Subcutaneous abdominal adipose tissue (tissue), 5 donors: ENCODE results near the gene VAV2.

Experiments used
- H3K27ac ChIP-seq: one replicate; pipeline ENCODE4 v1.7.0; 2013; ENCODE audit warnings: low read depth, mild to moderate bottlenecking, inconsistent platforms, low read length, moderate library complexity
- H3K27me3 ChIP-seq, 5 donors: one replicate each; pipeline ENCODE4 v1.7.0; 2013; ENCODE audit warnings: low read length in 5 of 5, inconsistent platforms in 1 of 5; ENCODE audit not compliant: control insufficient read depth in 5 of 5, insufficient read depth in 4 of 5
- H3K36me3 ChIP-seq, 5 donors: one replicate each; pipeline ENCODE4 v1.7.0; 2013; ENCODE audit warnings: low read length in 5 of 5; ENCODE audit not compliant: control insufficient read depth in 5 of 5, insufficient read depth in 5 of 5
- H3K4me1 ChIP-seq, 5 donors: one replicate each; pipeline ENCODE4 v1.7.0; 2013; ENCODE audit warnings: low read length in 5 of 5, mild to moderate bottlenecking in 3 of 5, moderate library complexity in 1 of 5; ENCODE audit not compliant: control insufficient read depth in 5 of 5, insufficient read depth in 5 of 5
- H3K4me3 ChIP-seq, 5 donors: one replicate each; pipeline ENCODE4 v1.7.0; 2013; ENCODE audit warnings: low read length in 5 of 5, low read depth in 1 of 5
- H3K9ac ChIP-seq, 5 donors: one replicate each; pipeline ENCODE4 v1.7.0; 2013; ENCODE audit warnings: low read length in 5 of 5, mild to moderate bottlenecking in 4 of 5, moderate library complexity in 3 of 5
- H3K9me3 ChIP-seq, 5 donors: one replicate each; pipeline ENCODE4 v1.7.0; 2013; ENCODE audit warnings: low read length in 5 of 5; ENCODE audit not compliant: control insufficient read depth in 5 of 5
- donor health status: healthy.
- donor health status: healthy.
- donor health status: healthy.
- donor health status: healthy.
- donor health status: healthy.

VAV2 gene

GRCh38 chr9:133824106-133824801 is 167.9 kb downstream of the VAV2 start:
- Histone ChIP-seq H3K4me3 (no peak overlapping the region), H3K27me3 (no peaks in the 10 kb centered on the region), H3K9ac (no peak overlapping the region), H3K4me1 (peaks cover 0 to 2% (median 0%) of the 10 kb centered on the region in 5 donors), H3K9me3 (no peaks in the 10 kb centered on the region), H3K36me3 (no peaks in the 10 kb centered on the region), H3K27ac (no peak overlapping the region)

- Histone ChIP-seq H3K36me3 (no peaks in the 10 kb centered on the region), H3K9ac (no peak overlapping the region), H3K4me1 (peaks cover 0 to 2% (median 0%) of the 10 kb centered on the region in 5 donors), H3K27ac (no peak overlapping the region), H3K27me3 (no peaks in the 10 kb centered on the region), H3K9me3 (no peaks in the 10 kb centered on the region), H3K4me3 (no peak overlapping the region)
Observed at GRCh38 chr9:133823189-133824105, 168.7 kb downstream of the VAV2 start.

- H3K36me3 ChIP-seq = no peaks in the 10 kb centered on the region
- no peak overlapping the region for H3K9ac ChIP-seq
- H3K27me3 ChIP-seq = no peaks in the 10 kb centered on the region
- H3K9me3 ChIP-seq = no peaks in the 10 kb centered on the region
- H3K27ac ChIP-seq = no peak overlapping the region
- peaks cover 0 to 2% (median 0%) of the 10 kb centered on the region in 5 donors for H3K4me1 ChIP-seq
- no peak overlapping the region for H3K4me3 ChIP-seq
Observed at GRCh38 chr9:133822430-133823065, 169.6 kb downstream of the VAV2 start.

- peaks cover 0 to 2% (median 0%) of the 10 kb centered on the region in 5 donors for H3K4me1 ChIP-seq
- H3K27ac ChIP-seq = no peak overlapping the region
- H3K27me3 ChIP-seq = no peaks in the 10 kb centered on the region
- no peaks in the 10 kb centered on the region for H3K9me3 ChIP-seq
- no peak overlapping the region for H3K4me3 ChIP-seq
- no peaks in the 10 kb centered on the region for H3K36me3 ChIP-seq
- no peak overlapping the region for H3K9ac ChIP-seq
Observed at GRCh38 chr9:133821601-133822429, 170.3 kb downstream of the VAV2 start.

GRCh38 chr9:133819923-133820322 is 172.2 kb downstream of the VAV2 start:
- Histone ChIP-seq H3K27ac (no peak overlapping the region), H3K9me3 (no peaks in the 10 kb centered on the region), H3K27me3 (no peaks in the 10 kb centered on the region), H3K4me3 (no peak overlapping the region), H3K4me1 (no peaks in the 10 kb centered on the region), H3K9ac (no peak overlapping the region), H3K36me3 (no peaks in the 10 kb centered on the region)

GRCh38 chr9:133818444-133818843 is 173.7 kb downstream of the VAV2 start:
- H3K36me3 ChIP-seq = no peaks in the 10 kb centered on the region
- H3K27me3 ChIP-seq = no peaks in the 10 kb centered on the region
- peaks cover 0 to 6% (median 0%) of the 10 kb centered on the region in 5 donors for H3K4me1 ChIP-seq
- no peak overlapping the region for H3K9ac ChIP-seq
- H3K4me3 ChIP-seq = no peak overlapping the region
- H3K9me3 ChIP-seq = no peaks in the 10 kb centered on the region
- H3K27ac ChIP-seq = no peak overlapping the region

GRCh38 chr9:133815781-133816180 is 176.3 kb downstream of the VAV2 start:
- Histone ChIP-seq H3K9ac (no peak overlapping the region), H3K4me1 (peaks cover 0 to 6% (median 0%) of the 10 kb centered on the region in 5 donors), H3K4me3 (no peak overlapping the region), H3K27me3 (no peaks in the 10 kb centered on the region), H3K36me3 (peaks cover 0 to 6% (median 0%) of the 10 kb centered on the region in 5 donors), H3K9me3 (no peaks in the 10 kb centered on the region), H3K27ac (no peak overlapping the region)

- H3K4me3 ChIP-seq = no peak overlapping the region
- no peak overlapping the region for H3K9ac ChIP-seq
- H3K9me3 ChIP-seq = no peaks in the 10 kb centered on the region
- H3K36me3 ChIP-seq = peaks cover 0 to 11% (median 2%) of the 10 kb centered on the region in 5 donors
- H3K4me1 ChIP-seq = peaks cover 0 to 6% (median 0%) of the 10 kb centered on the region in 5 donors
- H3K27me3 ChIP-seq = no peaks in the 10 kb centered on the region
- no peak overlapping the region for H3K27ac ChIP-seq
Observed at GRCh38 chr9:133814586-133815208, 177.4 kb downstream of the VAV2 start.
